GM10266 (cell line): ENCODE measurements around the gene PRDM12.

Experiments used
- DNase-seq: peaks from one replicate; pipeline ENCODE4 v3.0.0; 2012; ENCODE audit errors: extremely low spot score
- CTCF ChIP-seq: IDR thresholded peaks from 2 replicates; pipeline ENCODE4 v1.5.1; 2012; ENCODE audit warnings: mild to moderate bottlenecking, low read depth; ENCODE audit not compliant: control insufficient read depth, insufficient read depth; ENCODE audit errors: missing control alignments

Gene PRDM12

GRCh38 chr9:130729145-130729544 is 64.8 kb downstream of the PRDM12 start:
- DNase-seq: no peak
- no peak for TF ChIP-seq CTCF

GRCh38 chr9:130731355-130731754 is 67.0 kb downstream of the PRDM12 start:
- DNase-seq: no peak

GRCh38 chr9:130732136-130732535 is 67.7 kb downstream of the PRDM12 start:
- no peak for DNase-seq
- no peak for TF ChIP-seq CTCF

More at GRCh38 chr9:130731355-130731754, 67.0 kb downstream of the PRDM12 start:
- TF ChIP-seq CTCF: no peak
